Activated CD4-positive, alpha-beta memory T cell treated with anti-CD3 and anti-CD28 coated beads for 36 hours (primary cell): Measurements from ENCODE around the gene SLC5A5. TPM values are rescaled to one million over a fixed set of nuclear protein-coding genes. Genes with fewer than 3 reads are reported as not detected.

Source experiments
- CTCF ChIA-PET: fragments of 350-600 bp; sonication (Branson Sonifier 250); formaldehyde crosslinking; loops from one replicate; lab custom pipeline; 2021; ENCODE audit warnings: antibody characterized with exemption, inconsistent platforms; lab: Charles Lee
- POLR2A ChIA-PET: fragments of 350-600 bp; sonication (Branson Sonifier 250); formaldehyde crosslinking; loops from one replicate; lab custom pipeline; 2021; ENCODE audit warnings: antibody characterized with exemption; lab: Charles Lee
- DNase-seq: peaks from one replicate; pipeline ENCODE4 v3.0.0-alpha.2; 2020
- H3K27ac Mint-ChIP-seq: one replicate; pipeline ENCODE4 v1.8.0; 2021; ENCODE audit warnings: mixed read lengths
- H3K27me3 Mint-ChIP-seq: one replicate; pipeline ENCODE4 v1.8.0; 2021; ENCODE audit warnings: mixed read lengths
- H3K36me3 Mint-ChIP-seq: one replicate; pipeline ENCODE4 v1.8.0; 2021; ENCODE audit warnings: mixed read lengths
- H3K4me1 Mint-ChIP-seq: one replicate; pipeline ENCODE4 v1.8.0; 2021; ENCODE audit warnings: low read depth, mixed read lengths
- H3K4me3 Mint-ChIP-seq: one replicate; pipeline ENCODE4 v1.8.0; 2021; ENCODE audit warnings: mild to moderate bottlenecking, mixed read lengths
- H3K9me3 Mint-ChIP-seq: one replicate; pipeline ENCODE4 v1.8.0; 2021; ENCODE audit warnings: mixed read lengths
- intact Hi-C: fragments of 100-400 bp; cut with micrococcal nuclease; formaldehyde crosslinking; loops from one replicate; pipeline ENCODE4 v1.15.1; 2023
- total RNA-seq, 2 experiments: library from RNA; stranded (reverse); gene quantifications; one replicate each; pipeline ENCODE4 v1.2.3, GENCODE V29; 2021

Gene SLC5A5
- total RNA-seq, 2 experiments from 2014 or later = 0.87 to 1.0 TPM

DNA sequence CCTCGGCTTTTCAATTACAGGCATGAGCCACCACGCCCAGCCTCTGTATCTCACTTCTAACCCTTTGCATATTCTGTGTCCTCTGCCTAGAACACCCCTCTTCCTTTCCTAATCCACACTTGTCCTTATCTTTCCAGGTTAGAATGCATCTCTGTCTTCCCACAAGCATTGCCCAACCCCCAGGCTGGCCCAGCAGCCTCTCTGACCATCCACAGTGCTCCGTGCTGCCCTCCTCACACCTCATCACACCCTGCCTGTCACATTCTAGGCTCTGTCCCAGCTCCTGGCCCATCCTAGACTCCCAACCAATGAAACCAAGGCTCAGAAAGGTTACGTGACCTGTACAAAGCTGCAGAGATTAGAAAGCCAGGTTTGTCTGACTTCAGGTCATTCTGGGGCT is 35.2 kb upstream of the SLC5A5 start:
- intact Hi-C loops = no loop called here
- no peak for DNase-seq
- Mint-ChIP-seq H3K27me3 (no peaks in the 10 kb centered on the region), H3K9me3 (peaks cover 2% of the 10 kb centered on the region), H3K27ac (no peak overlapping the region), H3K4me1 (peaks cover 7% of the 10 kb centered on the region), H3K36me3 (peaks cover 74% of the 10 kb centered on the region), H3K4me3 (no peak overlapping the region)
- POLR2A ChIA-PET = no interaction called here
- CTCF ChIA-PET = no interaction called here

DNA sequence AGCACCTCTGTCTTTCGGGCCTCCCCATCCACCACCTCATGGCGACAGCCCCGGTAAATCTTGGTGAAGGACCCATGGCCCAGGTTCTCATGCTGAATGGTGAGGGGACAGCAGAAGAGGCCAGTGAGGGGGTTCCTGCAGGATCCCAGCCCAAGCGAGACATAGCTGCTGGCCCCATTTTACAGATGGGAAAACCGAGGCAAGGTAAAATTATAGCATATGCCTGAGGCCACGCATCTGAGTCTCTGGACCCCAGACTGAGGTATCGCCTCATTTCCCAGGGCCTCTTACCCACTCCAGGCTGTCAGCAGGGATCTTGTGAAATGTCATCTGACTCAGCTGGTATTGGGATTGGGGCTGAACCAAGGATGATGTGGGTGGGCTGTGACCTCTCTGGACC is 33.8 kb upstream of the SLC5A5 start:
- ChIA-PET POLR2A (no interaction called here), CTCF (interaction anchor here (0.9 kb wide), 1 partner anchor 18 kb away, joined by 3 read pairs; no protein-coding TSS in a partner anchor)
- H3K4me3 Mint-ChIP-seq = no peak overlapping the region
- peaks cover 7% of the 10 kb centered on the region for H3K4me1 Mint-ChIP-seq
- H3K27ac Mint-ChIP-seq = no peak overlapping the region
- intact Hi-C loops = no loop called here
- no peaks in the 10 kb centered on the region for H3K9me3 Mint-ChIP-seq
- DNase-seq = no peak
- H3K36me3 Mint-ChIP-seq = peaks cover 69% of the 10 kb centered on the region
- H3K27me3 Mint-ChIP-seq = no peaks in the 10 kb centered on the region

DNA sequence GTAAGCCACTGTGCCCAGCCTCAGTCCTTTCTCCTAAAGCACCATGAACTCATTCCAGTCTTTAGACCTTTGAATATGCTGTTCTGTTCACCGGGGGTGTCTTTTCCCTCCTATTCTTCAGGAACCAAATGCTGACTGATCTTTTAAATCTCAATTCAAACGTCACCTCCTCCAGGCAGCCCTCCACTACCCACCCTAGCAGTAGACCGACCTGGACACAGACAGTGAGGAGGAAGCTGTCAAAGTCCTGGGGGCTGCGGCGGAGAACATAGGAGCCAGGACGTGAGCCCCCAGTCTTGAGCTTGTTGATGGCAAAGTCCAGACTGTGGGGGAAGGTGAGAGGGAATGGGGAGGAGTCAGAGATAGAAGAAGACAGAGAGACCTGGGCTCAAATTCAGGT is 31.7 kb upstream of the SLC5A5 start:
- DNase-seq = no peak
- intact Hi-C loops = no loop called here
- peaks cover 26% of the 10 kb centered on the region for H3K4me1 Mint-ChIP-seq
- H3K27ac Mint-ChIP-seq = no peak overlapping the region
- peaks cover 71% of the 10 kb centered on the region for H3K36me3 Mint-ChIP-seq
- no peak overlapping the region for H3K4me3 Mint-ChIP-seq
- POLR2A ChIA-PET = no interaction called here
- CTCF ChIA-PET = no interaction called here
- H3K9me3 Mint-ChIP-seq = no peaks in the 10 kb centered on the region
- H3K27me3 Mint-ChIP-seq = no peaks in the 10 kb centered on the region

DNA sequence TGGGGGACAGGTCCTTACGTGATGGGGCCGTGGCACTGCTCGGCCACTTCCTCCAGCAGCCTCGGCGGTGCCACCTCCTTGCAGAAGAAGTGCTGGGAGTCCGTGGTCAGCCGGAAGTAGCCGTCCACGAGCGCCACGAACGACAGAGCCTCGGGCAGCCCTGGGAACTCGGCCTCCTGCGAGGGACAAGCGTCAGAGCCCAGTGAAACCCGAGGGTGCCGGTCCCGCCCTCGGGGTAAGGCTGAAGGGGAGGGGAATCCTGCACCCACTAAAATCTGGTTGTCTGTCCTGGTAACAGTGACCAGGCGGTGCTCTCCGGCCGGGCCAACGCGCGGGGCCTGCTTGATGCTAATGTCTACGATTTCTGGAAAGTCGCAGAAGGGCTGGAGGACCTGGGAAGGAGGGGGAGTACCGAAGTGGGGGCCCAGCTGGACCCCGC is 30.4 kb upstream of the SLC5A5 start:
- POLR2A ChIA-PET = interaction anchor here (1.2 kb wide), 1 partner anchor 19 kb away, joined by 3 read pairs; no protein-coding TSS in a partner anchor
- H3K27me3 Mint-ChIP-seq = no peaks in the 10 kb centered on the region
- H3K36me3 Mint-ChIP-seq = peaks cover 68% of the 10 kb centered on the region
- CTCF ChIA-PET = no interaction called here
- DNase-seq = no peak
- peak overlapping the region; percentile 18 for H3K27ac Mint-ChIP-seq
- H3K9me3 Mint-ChIP-seq = no peaks in the 10 kb centered on the region
- intact Hi-C loops = no loop called here
- H3K4me3 Mint-ChIP-seq = no peak overlapping the region
- H3K4me1 Mint-ChIP-seq = peaks cover 38% of the 10 kb centered on the region

DNA sequence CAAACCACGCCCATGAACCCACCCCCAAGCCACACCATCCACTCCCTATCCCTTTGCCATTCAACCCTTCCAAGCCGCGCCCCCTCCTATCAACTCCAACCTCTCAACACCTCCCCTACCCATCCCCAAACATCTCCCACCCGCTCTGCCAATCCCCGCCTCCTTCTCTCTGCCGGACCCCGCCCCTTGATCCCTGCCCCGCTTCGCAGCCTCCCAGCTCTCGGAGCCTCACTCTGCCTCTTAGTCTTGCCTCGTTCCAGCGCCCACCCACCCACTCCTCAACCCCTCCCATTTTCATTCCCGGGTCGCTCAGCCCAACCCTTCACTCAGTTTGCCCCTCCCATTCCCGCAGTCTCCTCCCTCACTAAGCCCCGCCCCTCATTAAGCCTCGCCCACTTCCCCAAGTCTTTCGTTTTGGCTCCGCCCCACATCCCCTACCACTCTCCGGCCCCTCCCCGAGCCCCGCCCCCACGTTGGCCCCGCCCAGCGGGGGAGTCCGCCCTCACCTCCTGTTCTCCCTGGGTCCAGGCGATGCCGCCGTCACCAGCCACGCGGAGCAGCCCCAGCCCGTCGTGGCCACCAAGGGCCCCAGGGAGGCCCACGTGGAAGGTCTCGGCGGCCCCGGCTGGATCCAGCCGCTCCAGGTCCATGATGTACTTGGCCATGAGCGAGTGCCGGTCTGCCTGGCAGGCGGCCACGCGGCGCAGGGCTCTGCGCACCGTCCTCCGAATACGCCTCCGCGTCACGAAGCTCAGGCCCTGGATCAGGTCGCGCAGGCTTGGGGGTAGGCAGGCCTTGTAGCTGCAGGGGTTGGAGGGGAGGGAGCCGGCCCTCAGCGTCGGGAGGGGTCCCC is 29.7 kb upstream of the SLC5A5 start:
- intact Hi-C loops = no loop called here
- ChIA-PET CTCF (no interaction called here), POLR2A (no interaction called here)
- no peak overlapping the region for H3K27ac Mint-ChIP-seq
- peaks cover 66% of the 10 kb centered on the region for H3K36me3 Mint-ChIP-seq
- H3K27me3 Mint-ChIP-seq = no peaks in the 10 kb centered on the region
- H3K4me3 Mint-ChIP-seq = no peak overlapping the region
- no peaks in the 10 kb centered on the region for H3K9me3 Mint-ChIP-seq
- DNase-seq = peak; percentile 81
- H3K4me1 Mint-ChIP-seq = peaks cover 38% of the 10 kb centered on the region

DNA sequence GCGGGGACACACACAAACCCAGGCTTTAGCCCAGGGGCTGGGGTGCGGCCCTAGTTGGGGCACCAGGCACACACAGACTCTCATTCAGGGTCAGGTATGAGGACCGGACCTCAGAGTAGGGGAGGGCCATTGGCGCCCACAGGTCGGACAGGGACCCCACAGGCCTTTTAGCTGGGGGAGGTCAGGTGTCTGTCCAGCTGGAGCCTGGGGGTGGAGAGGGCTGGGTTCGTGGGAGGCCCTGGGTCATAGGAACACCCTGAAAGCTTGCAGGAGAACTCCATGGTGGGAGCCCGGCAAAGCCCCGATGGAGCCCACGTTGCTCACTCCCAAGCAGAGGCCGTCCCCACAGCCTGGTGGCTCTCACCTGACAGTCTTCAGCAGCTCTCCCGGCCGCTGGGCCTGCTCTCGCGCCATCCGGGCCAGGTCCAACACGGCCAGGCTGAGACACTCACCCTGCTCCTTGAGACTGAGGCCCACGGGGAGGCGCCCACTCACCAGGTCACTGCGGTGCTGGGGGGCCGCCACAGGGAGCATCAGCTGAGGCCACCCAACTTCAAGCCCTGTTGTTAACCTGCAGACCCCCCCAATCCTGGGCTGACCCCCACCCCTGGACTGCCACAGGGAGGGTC is 29.0 kb upstream of the SLC5A5 start:
- H3K4me1 Mint-ChIP-seq = peaks cover 38% of the 10 kb centered on the region
- intact Hi-C loops = no loop called here
- no peaks in the 10 kb centered on the region for H3K9me3 Mint-ChIP-seq
- CTCF ChIA-PET = no interaction called here
- H3K36me3 Mint-ChIP-seq = peaks cover 63% of the 10 kb centered on the region
- no peak overlapping the region for H3K27ac Mint-ChIP-seq
- POLR2A ChIA-PET = no interaction called here
- peaks cover under 1% of the 10 kb centered on the region for H3K27me3 Mint-ChIP-seq
- H3K4me3 Mint-ChIP-seq = no peak overlapping the region
- no peak for DNase-seq

DNA sequence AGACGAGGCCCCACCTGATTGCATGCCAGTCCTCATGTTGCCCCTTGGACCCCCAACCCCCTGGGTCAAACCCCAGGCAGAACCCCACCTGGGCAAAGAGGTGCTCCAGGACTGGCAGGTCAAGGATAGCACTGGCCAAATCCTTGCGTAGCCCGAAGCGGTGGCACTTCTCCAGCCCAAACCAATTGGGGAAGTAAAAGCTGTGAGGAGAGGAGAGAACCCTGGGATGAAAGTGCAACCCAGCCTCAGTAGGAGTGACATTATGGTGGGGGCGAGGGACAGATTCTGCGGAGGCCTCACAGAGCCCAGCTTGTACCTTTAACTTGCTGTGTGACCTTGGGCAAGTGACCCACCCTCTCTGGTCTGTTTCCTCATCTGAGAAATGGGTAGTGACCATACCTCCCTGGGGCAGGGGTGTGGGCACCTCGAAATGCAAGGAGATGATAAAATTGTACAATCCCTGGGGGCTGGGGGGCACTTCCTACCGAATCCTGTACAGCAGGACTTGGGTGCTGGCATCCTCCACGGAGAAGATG is 28.4 kb upstream of the SLC5A5 start:
- Mint-ChIP-seq H3K4me1 (peaks cover 43% of the 10 kb centered on the region), H3K9me3 (no peaks in the 10 kb centered on the region), H3K4me3 (no peak overlapping the region), H3K36me3 (peaks cover 59% of the 10 kb centered on the region), H3K27me3 (peaks cover 2% of the 10 kb centered on the region), H3K27ac (peak overlapping the region; percentile 97)
- POLR2A ChIA-PET = no interaction called here
- intact Hi-C loops = no loop called here
- DNase-seq = no peak
- CTCF ChIA-PET = interaction anchor here (0.6 to 2.7 kb wide), 2 partner anchors 12 to 377 kb away, joined by 3 to 11 read pairs; no protein-coding TSS in a partner anchor

DNA sequence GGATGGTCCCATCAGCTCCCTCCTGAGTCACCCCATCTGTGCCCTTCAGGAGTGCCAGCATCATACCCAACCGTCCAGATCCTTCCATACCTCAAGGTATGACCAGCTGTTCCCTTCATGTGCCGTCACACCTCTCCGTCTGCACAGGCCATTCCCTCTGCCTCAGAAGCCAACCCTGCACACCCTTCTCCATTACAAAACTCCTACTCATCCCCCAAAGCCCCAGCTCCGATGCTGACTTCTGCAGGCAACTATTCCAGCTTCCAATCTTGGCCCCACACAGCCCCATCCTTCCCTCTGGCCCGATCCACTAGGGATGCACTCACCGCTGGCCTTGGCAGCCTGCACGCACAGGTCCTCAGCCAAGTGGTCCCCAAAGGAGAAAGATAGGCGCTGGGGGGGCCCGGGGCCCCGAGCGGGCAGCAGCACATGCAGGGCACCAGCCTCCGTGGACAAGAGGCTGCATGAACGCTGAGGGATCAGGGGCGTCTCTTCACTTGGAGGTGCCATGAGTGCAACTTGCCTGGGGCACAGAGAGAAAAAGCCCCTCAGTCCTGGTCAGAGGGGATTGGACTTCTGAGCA is 27.7 kb upstream of the SLC5A5 start:
- peaks cover 46% of the 10 kb centered on the region for H3K4me1 Mint-ChIP-seq
- H3K27me3 Mint-ChIP-seq = peaks cover 2% of the 10 kb centered on the region
- H3K36me3 Mint-ChIP-seq = peaks cover 55% of the 10 kb centered on the region
- ChIA-PET CTCF (interaction anchor here (0.6 to 2.7 kb wide), 2 partner anchors 11 to 378 kb away, joined by 3 to 11 read pairs; no protein-coding TSS in a partner anchor), POLR2A (no interaction called here)
- DNase-seq = no peak
- H3K4me3 Mint-ChIP-seq = no peak overlapping the region
- H3K27ac Mint-ChIP-seq = peak overlapping the region; percentile 97
- H3K9me3 Mint-ChIP-seq = no peaks in the 10 kb centered on the region
- intact Hi-C loops = no loop called here

DNA sequence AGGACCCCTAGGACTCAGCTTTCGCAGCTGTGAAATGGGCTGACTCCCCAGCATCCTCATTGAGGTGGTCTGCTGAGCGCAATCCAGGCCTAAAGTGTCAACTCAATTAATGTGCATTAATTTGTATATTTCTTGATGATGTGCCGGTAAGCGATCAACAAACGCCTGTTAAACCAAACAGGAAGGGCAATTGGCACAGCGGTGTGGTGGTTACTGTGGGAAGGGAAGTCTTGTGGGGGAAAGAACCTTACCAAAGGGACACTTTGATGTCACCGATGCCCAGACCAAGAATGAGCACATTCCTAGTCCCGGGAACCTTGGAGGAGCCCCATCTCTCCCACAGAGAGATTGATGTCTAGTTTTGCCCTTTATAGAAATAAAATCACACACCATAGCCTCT is 25.6 kb upstream of the SLC5A5 start:
- Mint-ChIP-seq H3K27me3 (peaks cover 2% of the 10 kb centered on the region), H3K9me3 (no peaks in the 10 kb centered on the region), H3K27ac (peak overlapping the region; percentile 97), H3K4me3 (peak overlapping the region; percentile 93), H3K4me1 (peaks cover 54% of the 10 kb centered on the region), H3K36me3 (peaks cover 39% of the 10 kb centered on the region)
- ChIA-PET POLR2A (interaction anchor here (0.7 to 6.8 kb wide), 4 partner anchors 13 to 22 kb away, joined by 3 to 99 read pairs (median 4); partner anchors contain the start of gene RPL18A), CTCF (interaction anchor here (0.6 to 5.9 kb wide), 4 partner anchors 9 to 158 kb away, joined by 3 to 63 read pairs (median 8); partner anchors contain the start of genes CCDC124 and RPL18A)
- intact Hi-C loops = loop anchor here (2.0 kb wide), 1 partner anchor 49 kb away; no protein-coding TSS in a partner anchor
- DNase-seq = peak; percentile 66

DNA sequence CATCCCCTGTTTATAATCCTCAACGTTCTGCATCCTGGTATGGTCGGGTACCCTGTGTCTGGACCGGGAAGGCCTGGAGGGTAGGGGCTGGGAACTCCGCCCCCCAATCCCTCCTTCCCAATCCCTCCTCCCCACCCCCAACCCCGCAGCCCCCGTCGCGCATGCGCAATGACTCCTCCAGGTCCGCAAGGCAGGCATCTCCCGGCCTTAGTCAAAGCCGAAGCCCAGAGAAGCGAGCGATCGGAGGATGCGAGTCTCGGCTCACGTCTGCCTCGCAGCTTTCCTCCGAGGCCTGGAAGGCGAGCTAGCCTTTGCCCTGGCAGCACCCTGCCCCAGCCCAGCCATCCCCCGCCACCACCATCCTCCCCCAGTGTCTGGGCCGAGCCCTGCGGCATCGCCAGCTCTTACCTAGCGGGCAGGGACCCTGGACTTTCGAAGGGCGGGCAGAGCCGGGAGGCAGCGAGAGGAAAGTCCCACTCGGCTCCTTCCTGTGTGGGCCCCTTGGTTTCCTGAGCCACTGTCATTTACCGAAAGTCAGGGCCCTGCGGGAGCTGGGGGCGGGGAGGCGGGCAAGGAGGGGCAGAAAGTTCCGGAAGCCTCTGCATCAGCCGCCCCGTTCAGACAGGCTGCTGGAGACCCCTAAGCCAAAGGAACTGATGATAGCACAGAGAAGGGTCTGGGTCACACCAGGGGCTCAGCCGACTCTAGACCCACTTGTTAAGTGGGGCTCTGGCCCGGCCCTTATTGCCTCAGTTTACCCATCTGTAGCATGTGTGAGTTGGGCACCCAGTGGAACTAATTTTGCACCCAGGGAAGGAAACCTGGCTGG is 24.0 kb upstream of the SLC5A5 start, which contains the start of gene JAK3:
Gene JAK3 (minus strand): TSS at position 445 of the 829 bp plus-strand sequence. CDS start 3,565 bp downstream, outside the sequence.
- Mint-ChIP-seq H3K27ac (peak within 1 kb of the TSS; percentile 97), H3K4me1 (peaks cover 62% of the 10 kb centered on the region), H3K27me3 (peaks cover 2% of the 10 kb centered on the region), H3K4me3 (peak within 1 kb of the TSS; percentile 93), H3K9me3 (peaks cover 4% of the 10 kb centered on the region), H3K36me3 (peaks cover 33% of the 10 kb centered on the region)
- ChIA-PET POLR2A (interaction anchor here (0.6 to 6.8 kb wide), 14 partner anchors 15 to 1159 kb away, joined by 3 to 99 read pairs (median 4); partner anchors contain the start of genes CCDC124, FCHO1, RPL18A and SLC5A5), CTCF (interaction anchor here (0.6 to 5.9 kb wide), 4 partner anchors 12 to 352 kb away, joined by 5 to 63 read pairs (median 8); partner anchors contain the start of genes CCDC124 and RPL18A)
- intact Hi-C loops = loop anchor here (1.0 to 2.0 kb wide), 2 partner anchors 12 to 51 kb away; partner anchors contain the start of gene RPL18A
- DNase-seq = peak; percentile 96
